Measurements from ENCODE around the gene LMOD1. TPM values are rescaled to one million over a fixed set of nuclear protein-coding genes. Genes with fewer than 3 reads are reported as not detected.

The LMOD1 gene
- total RNA-seq, 1 donor = 14.5 TPM

DNA sequence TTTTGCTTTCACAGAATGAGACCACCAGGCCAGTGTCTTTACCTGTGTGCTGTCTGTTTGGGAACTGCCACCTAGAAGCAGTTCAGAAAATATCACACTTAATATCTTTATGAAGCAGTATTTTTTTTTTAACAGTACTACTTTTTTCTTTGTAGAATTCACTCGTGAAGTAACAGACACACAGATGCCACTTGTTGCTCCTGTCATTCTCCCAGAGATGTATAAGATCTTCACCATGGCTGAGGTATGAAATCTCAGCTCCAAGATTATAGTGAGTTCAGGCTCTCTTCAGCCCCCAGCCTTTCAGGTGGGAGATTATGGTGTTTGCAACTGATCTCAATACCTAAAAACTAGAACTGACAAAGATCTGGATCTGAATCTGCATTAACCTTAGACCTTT lies 94.4 kb downstream of the LMOD1 start:
- TF ChIP-seq, protein P1, sequence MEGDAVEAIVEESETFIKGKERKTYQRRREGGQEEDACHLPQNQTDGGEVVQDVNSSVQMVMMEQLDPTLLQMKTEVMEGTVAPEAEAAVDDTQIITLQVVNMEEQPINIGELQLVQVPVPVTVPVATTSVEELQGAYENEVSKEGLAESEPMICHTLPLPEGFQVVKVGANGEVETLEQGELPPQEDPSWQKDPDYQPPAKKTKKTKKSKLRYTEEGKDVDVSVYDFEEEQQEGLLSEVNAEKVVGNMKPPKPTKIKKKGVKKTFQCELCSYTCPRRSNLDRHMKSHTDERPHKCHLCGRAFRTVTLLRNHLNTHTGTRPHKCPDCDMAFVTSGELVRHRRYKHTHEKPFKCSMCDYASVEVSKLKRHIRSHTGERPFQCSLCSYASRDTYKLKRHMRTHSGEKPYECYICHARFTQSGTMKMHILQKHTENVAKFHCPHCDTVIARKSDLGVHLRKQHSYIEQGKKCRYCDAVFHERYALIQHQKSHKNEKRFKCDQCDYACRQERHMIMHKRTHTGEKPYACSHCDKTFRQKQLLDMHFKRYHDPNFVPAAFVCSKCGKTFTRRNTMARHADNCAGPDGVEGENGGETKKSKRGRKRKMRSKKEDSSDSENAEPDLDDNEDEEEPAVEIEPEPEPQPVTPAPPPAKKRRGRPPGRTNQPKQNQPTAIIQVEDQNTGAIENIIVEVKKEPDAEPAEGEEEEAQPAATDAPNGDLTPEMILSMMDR (IDR thresholded peaks at IDR 0.05; ENCODE audit: insufficient read depth, low read length) = no peak
- no peak overlapping the region for H3K4me3 ChIP-seq (ENCODE audit: low read depth, low read length)
- no peak for DNase-seq (ENCODE audit: low read depth)

DNA sequence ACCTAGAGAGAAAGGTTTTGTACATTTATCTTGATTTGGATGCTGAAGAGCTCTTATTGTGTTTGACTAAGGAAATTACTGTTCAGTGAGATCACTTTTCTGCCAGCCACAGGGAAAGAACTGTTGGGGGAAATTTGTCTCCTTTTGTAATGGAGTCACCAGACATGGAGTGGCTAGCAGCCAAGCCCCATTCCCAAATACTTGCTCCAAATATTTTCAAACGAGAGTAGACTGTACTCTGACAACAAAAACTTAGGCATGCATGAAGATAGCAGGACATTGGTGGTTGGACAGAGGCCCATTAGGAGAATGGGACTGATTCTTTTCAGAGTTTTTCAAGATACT lies 96.3 kb downstream of the LMOD1 start:
- TF ChIP-seq, protein P1 (IDR thresholded peaks at IDR 0.05; ENCODE audit: insufficient read depth, low read length) = no peak
- DNase-seq (ENCODE audit: low read depth) = peak; percentile 98
- no peak overlapping the region for H3K4me3 ChIP-seq (ENCODE audit: low read depth, low read length)

DNA sequence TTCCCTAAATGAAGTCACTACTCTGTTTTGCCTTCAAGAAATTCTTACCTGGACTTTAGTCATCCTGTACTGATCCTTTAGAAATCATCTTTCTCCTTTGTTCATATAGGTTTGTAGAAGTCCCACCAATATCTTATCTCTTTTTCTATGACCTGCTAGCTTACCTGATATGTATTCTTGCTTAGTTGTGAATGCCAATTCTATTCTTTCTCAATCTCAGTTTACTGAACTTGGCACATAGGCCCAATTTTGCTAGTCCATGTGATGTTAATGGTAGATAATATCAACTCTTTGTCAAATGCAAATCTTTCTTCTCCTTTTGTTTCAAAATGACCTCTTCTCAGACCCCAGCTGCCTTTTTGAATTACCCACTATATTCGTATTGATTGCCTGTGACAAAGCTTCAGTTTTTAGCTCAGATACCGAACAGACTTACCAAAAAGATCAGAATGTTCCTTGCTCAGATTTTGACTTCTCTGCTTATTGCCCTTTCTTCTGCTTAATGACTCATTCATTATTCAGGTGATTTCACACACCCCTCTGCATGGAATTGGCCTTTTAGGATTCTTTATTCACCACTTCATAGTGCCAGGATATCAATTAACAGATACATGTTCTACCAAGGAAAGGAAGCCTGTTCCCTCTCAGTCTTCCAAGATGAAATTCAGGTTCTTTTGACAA lies 96.8 kb downstream of the LMOD1 start:
- DNase-seq (ENCODE audit: low read depth) = no peak
- no peak overlapping the region for H3K4me3 ChIP-seq (ENCODE audit: low read depth, low read length)
- TF ChIP-seq, protein P1 (IDR thresholded peaks at IDR 0.05; ENCODE audit: insufficient read depth, low read length) = no peak

DNA sequence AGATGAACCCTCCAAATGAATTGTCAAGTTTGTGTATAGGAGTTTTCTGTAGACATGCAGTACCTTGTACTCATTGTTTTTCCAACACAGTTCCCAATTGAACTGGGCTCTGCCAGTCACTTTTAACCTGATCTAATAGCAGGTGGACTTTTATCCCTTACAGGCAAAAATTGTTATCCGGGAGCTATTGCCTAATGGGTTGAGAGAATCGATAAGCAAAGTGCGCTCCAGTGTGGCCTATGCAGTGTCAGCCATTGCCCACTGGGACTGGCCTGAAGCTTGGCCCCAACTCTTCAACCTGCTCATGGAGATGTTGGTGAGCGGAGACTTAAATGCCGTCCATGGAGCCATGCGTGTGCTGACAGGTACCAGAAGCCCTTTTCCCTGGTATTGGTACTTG lies 98.1 kb downstream of the LMOD1 start:
- no peak overlapping the region for H3K4me3 ChIP-seq (ENCODE audit: low read depth, low read length)
- no peak for DNase-seq (ENCODE audit: low read depth)
- TF ChIP-seq, protein P1 (IDR thresholded peaks at IDR 0.05; ENCODE audit: insufficient read depth, low read length) = no peak

DNA sequence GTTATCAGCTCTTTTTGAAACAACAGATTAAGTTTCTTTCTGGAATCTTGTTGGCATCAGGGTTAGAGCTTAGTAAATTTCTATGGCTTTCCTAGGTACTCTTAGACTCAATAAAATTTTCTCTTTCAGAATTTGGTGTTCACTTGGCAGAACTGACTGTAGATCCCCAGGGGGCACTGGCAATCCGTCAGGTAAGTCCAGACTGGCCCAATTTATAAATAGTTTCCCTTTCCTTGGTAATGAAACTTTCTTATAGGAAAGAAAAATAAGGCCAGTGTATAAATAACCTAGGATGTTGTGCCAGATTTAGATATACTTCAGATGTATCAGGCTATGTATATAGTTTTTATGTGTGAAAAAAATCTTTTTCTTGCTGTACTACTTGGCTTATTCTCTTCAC lies 99.2 kb downstream of the LMOD1 start:
- DNase-seq (ENCODE audit: low read depth) = peak; percentile 47
- TF ChIP-seq, protein P1 (IDR thresholded peaks at IDR 0.05; ENCODE audit: insufficient read depth, low read length) = no peak
- no peak overlapping the region for H3K4me3 ChIP-seq (ENCODE audit: low read depth, low read length)

Small RNA genes within 50 kb of the gene (small RNA-seq; reads per million reads assigned to genes)
- gene MIR6739 = not detected
- gene RF00156 = not detected

Other genes starting within 250 kb of the LMOD1 start
- 14.8 and 29.2 TPM in 2 replicates for gene IPO9, start 117.4 kb downstream of the LMOD1 start, total RNA-seq (ENCODE audit: low replicate concordance)
- gene SHISA4, start 57.6 kb downstream of the LMOD1 start, total RNA-seq (ENCODE audit: low replicate concordance) = 19.4 and 20.9 TPM in 2 replicates
- 29.9 and 59.6 TPM in 2 replicates for gene TIMM17A, start 9.0 kb upstream of the LMOD1 start, total RNA-seq (ENCODE audit: low replicate concordance)
- gene RNPEP, start 36.1 kb upstream of the LMOD1 start, total RNA-seq (ENCODE audit: low replicate concordance) = 49.3 and 189 TPM in 2 replicates
- 0.09 TPM in 1 of 2 replicates, not detected in the other for gene ELF3, start 64.0 kb upstream of the LMOD1 start, total RNA-seq (ENCODE audit: low replicate concordance)
- gene GPR37L1, start 176.4 kb upstream of the LMOD1 start, total RNA-seq (ENCODE audit: low replicate concordance) = not detected in 2 replicates
- gene ARL8A, start 198.2 kb upstream of the LMOD1 start, total RNA-seq (ENCODE audit: low replicate concordance) = 3.4 and 16.9 TPM in 2 replicates
- gene PTPN7, start 214.1 kb upstream of the LMOD1 start, total RNA-seq (ENCODE audit: low replicate concordance) = not detected in 2 replicates
- gene LGR6, start 247.3 kb upstream of the LMOD1 start, total RNA-seq (ENCODE audit: low replicate concordance) = not detected in 2 replicates